GM18507 (cell line): ENCODE measurements around the gene SLC32A1.
A peak's percentile ranks its signal among the peaks of the same experiment; 100 is the strongest.

Experiments
- DNase-seq: peaks from one replicate; pipeline ENCODE4 v3.0.0; 2011; ENCODE audit warnings: low read depth; ENCODE audit not compliant: insufficient read length; ENCODE audit errors: extremely low spot score
- FAIRE-seq: peaks from 2 replicates; lab custom pipeline; 2011; peaks lifted over from hg19 to GRCh38; lab: Jason Lieb, UNC

Gene SLC32A1, protein sequence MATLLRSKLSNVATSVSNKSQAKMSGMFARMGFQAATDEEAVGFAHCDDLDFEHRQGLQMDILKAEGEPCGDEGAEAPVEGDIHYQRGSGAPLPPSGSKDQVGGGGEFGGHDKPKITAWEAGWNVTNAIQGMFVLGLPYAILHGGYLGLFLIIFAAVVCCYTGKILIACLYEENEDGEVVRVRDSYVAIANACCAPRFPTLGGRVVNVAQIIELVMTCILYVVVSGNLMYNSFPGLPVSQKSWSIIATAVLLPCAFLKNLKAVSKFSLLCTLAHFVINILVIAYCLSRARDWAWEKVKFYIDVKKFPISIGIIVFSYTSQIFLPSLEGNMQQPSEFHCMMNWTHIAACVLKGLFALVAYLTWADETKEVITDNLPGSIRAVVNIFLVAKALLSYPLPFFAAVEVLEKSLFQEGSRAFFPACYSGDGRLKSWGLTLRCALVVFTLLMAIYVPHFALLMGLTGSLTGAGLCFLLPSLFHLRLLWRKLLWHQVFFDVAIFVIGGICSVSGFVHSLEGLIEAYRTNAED

DNA sequence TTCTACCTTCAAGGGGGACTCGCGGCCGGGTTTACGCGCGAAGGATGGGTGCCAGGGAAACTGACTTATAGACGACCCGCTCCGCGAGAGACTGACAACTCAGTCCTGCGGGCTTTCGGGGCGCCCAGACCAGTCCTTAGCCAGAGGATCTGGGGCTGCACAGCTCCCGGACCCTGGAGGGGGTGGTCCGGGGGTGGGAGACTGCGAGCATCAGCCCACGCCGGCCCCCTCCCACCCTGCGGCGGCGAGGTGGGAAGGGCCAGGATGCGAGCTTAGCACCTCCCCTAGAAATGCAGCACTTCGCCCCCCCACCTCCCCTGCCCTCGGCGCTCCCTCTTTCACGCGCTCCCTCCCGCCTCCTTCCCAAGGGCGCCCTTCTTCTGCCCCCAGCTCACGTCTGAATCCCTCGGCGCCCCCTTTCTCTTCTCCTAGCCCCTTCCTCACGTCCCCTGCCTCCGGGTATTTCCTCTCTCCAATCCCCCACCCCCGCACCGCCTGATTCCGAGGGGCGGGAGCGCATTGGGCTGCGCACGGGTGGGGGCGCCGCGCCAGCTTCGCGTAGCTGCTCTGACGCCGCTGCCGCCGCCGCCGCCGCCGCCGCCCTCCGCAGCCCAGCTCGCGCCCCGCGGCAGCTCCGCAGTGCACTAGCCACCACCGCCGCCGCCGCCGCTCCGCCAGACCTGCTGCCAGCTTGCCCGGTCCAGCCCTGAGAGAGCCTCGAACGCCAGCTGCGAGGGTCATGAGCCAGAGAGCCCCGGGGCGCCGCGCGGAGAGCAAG, at the start of gene SLC32A1:
Gene SLC32A1 (plus strand): TSS at position 639 of the 778 bp plus-strand sequence. CDS start 239 bp downstream, outside the sequence.
- FAIRE-seq (no peak), DNase-seq (no peak)

DNA sequence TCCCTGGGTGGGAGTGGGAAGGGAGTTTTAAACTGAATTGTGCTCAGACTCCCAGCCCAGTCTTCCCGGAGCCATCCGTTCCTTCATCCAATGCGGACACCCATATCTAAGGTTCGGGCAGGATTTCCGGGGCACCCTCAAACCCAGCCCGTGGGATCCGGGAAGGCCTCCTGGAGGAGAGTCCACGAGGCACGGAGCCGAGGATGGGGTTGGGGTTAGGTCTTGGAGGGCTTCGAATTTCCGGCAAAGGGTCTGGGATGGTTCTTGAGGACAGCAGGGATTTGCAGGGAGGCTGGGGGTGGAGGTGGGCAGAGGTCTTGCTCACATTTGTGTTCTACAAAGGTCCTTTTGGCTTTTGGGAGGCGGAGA, 49.5 kb upstream of the SLC32A1 start:
- no peak for FAIRE-seq

DNA sequence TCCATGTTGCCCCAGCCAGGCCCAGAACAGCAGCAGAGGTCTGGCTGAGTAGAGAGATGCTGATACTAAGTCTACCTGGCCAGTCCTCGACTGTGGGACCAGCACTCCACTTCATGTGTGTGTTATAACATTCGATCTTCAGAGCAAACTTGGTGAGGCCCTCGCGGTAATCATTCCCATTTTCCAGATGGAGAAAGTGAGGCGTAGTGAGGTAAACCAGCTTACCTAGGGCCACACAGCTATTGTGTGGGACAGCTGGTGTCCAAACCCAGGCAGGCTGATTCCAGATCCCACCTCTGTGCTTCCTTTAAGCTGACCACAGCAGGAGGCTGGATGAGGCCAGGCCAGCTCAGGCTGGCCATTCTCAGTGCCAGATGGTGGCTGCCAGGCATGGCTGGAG, 47.7 kb upstream of the SLC32A1 start:
- FAIRE-seq (no peak), DNase-seq (no peak)

More for the DNA sequence above, 49.5 kb upstream of the SLC32A1 start:
- no peak for DNase-seq

DNA sequence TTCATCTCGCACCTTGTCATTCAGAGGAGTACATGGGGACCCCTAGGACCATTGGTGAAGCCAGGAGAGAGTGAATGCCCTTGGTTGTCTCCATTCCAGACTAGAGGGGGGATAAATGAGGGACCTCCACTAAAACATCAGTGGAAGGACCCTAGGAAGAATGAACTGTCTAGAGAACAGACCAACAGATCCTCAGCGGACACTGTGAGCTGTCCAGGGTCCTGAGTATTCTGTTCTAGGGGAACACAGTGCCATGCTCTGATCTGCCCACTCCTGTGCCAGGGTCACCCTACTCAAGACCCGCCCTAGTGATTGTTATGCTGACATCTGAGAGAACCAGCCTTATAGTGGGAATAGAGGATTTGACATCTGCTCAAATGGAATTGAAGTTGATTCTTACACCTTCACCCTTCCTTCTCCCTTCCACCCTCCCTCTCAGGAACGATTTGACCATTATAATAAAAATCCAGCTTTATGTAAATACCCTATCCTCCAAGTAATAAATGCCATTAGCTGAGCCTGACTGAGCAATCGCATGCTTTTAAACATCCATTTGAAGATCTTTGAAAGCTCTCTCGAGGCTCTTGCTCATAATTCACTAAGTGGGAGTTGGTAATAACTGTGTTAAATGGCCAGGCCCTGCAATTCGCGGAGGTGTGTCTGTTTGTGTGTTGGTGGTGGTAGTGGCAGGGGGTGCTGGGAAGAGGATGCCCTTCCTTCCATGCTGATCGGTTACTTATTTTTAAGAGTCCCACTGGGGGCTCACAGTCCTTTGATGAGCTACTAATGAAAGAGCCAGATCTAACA, 43.6 kb upstream of the SLC32A1 start:
- no peak for DNase-seq

DNA sequence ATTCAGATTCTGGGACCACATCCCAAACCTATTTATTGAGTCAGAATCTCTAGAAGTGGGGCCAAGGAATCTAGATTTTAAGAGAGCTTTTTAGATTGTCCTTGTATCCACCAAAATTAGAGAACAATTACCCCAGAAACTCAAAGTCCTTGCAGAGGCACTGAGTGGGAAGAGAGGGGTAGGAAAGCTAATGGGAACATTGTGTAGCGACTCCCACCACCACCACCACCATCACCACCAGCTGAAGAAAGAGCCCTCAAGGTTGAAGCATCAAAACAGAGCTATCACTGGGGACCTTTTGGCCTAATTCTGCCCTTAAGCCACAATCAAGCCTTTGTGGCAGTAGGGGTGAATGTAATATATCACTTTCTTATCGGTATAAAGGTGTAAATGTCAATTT, 39.0 kb upstream of the SLC32A1 start:
- DNase-seq (no peak), FAIRE-seq (no peak)

More for the DNA sequence above, 43.6 kb upstream of the SLC32A1 start:
- FAIRE-seq = no peak

DNA sequence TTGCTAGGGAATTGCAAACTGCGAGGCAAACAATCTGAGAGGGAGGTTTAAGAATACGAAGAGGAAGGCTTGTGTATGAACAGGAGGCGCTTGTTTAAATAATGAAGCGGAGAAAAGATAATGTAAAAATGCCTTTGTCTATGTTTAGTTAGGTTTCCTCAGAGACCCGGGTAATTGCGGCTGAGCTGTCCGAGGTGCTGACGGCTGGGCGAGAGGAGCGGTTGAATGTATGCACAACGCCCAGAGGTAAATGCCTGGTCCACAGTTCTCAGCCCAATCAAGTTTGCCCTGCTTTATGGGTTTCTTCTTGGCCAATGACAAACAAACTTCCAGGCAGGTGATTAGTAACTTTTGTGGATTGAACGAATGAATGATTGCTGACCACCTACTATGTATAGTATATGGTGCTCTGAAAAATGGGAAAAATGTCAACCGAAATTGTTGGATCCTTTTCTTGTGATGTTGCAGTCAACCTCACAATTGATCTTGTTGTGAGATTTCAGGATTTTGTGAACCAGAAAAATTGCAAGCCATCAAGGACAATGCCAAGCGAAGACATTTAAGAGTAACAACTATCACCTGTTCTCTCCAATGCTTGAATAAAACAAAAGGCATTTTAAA, 38.3 kb upstream of the SLC32A1 start:
- DNase-seq = no peak
- FAIRE-seq = no peak

DNA sequence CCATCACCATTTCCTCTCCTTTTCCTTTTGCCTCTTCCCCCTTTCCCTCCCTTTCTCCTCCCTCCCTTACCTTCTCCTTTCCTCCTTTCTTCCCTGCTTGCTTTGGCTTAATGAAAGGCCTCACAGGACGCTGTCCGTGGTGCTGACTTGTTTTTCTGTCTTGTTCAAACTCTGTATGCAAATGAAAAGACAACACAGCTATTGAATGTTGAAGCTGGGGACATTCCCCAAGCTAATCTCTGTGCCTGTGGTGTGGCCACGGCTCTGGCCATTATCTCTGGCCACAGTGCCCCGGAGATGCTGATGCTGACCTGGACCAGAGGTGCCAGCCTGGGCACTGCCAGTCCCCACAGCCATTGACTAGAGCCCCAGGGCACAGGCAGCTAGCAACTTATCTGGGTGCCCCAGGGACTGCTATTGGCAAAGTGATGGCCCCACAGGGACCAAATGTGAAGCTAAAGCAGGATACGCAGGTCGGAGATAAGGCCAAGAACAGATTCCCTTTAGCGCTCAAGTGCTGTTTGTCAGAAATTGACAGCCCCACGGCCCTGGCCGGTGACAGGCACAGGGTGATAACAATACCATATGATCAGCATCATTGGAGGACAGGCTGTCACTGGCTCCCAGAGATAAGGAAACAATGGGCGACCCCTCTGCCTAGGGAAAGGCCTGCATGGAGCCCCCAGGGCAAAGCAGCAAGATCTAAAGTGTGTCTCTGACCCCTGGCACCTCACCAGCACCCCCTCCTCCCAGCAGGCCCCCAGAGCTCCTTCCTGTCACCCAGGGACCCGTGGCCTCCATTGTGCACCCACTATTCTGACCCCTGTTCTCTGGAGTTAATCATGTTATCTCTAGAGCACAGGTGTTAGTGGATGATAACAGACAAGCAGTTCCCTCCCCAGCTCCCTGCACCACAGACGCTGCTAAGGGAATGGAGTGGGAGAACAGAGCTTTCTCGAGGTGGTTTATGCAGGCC, 31.6 kb upstream of the SLC32A1 start:
- FAIRE-seq = peak; percentile 72
- no peak for DNase-seq

DNA sequence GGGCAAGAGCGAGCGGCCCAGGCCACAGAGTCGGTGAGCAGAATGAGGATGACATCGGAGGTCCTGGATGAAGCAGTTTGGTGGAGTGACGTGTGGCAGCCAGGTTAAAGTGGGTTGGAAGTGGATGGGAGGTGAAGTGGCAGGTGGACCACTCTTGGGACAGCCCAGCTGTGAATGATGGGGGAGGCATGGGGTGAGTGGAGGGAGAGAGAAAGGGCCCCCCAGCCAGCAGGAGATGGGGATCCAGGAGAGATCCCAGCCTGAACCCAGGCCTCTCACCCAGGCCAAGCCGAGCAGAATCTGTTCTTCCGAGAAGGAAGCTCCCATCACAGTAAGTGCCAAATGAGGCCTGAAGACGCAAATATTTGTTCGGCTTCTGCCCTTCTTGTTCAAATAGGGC, 27.0 kb upstream of the SLC32A1 start:
- no peak for DNase-seq
- FAIRE-seq = no peak

DNA sequence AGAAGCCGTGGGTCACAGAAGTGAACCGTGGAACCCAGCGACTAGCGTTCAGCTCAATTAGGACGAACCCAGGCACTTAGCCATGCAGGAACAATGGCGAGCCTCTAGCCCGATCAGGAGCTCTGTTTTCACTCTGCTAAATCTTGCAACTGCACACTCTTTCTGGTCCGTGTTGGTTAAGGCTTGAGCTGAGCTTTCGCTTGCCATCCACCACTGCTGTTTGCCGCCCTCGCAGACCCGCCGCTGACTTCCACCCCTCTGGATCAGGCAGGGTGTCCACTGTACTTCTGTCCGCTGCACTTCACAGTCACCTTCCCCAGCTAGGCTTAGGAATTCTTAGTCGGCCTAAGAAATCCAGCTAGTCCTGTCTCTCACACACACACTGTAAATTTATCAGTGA, 25.7 kb upstream of the SLC32A1 start:
- no peak for DNase-seq
- no peak for FAIRE-seq

DNA sequence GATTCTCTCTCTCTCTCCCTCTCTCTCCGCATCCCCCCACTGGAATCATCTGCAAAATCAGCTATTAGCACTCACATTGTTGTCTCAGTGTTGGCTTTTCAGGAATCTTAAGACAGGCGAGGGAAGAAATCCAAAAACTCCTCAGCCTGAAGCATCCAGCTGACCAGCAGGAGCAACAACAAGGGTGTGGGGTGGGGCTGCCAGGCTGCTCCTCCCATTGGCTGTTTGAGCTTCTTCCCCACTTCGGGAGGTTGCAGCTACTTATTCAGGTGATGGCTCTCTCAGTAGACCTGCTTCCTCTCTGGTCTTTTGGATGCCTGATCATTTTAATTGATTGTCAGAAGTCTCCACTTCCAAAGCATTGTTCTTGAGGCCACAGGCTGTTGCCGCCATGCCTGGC, 24.1 kb upstream of the SLC32A1 start:
- FAIRE-seq = no peak
- no peak for DNase-seq

DNA sequence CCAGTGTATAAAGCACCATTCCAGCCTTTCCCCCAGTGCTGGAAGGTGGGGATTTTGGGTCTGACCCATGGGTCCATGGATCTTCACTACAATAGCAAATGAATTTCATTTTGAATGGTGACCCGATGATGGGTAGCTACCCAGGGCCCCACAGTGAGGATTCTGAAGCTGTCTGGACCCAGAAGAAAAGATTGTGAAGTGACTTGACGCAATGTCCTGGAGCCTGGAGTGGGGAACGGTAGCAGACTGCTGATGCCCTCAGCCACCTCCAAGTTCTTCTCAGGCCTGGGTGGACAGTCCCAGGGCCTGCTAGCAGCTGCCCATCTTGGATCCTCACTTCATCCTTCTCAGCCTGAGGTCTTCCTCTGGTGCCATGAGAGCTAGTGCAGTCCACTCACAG, 23.4 kb upstream of the SLC32A1 start:
- no peak for FAIRE-seq
- DNase-seq = no peak

DNA sequence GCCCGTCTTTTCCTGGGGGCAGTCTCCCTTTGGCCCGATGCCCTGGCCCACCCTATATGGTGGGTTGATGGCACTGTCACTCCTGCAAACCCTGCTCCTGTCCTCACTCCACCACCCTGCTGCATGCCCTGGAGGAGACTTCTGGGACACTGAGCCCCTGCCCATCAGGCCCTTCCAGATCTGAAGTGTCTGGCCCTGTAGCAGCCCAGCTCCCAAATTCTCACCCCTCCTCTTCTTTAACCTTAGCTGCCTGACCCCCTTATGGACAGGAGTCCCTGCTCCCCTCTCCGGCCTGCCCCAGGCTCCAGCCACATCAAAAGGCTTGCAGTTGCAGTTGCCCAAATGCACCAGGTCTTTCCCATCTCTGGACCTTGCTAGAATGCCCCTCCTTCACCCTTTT, 20.8 kb upstream of the SLC32A1 start:
- no peak for FAIRE-seq

DNA sequence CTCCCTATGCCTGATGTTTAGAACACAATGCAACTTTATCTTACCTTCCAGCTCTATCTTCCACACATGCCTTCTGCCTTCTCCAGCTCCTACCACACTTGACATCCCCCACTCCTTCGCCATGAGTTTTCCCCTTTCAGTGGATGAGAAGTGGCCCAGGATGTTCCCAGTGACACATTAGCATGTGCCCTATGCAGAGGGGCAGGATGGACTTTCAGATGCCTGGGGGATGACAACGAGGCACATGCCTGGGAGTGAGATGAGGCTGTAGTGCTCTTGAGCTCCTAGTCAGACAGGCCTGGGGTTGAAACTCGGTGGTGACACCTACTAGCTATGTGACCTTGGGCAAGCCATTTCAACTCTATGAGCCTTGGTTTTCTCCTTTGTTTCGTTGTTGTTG, 20.1 kb upstream of the SLC32A1 start:
- FAIRE-seq (no peak), DNase-seq (no peak)

More for the DNA sequence above, 20.8 kb upstream of the SLC32A1 start:
- DNase-seq = no peak

DNA sequence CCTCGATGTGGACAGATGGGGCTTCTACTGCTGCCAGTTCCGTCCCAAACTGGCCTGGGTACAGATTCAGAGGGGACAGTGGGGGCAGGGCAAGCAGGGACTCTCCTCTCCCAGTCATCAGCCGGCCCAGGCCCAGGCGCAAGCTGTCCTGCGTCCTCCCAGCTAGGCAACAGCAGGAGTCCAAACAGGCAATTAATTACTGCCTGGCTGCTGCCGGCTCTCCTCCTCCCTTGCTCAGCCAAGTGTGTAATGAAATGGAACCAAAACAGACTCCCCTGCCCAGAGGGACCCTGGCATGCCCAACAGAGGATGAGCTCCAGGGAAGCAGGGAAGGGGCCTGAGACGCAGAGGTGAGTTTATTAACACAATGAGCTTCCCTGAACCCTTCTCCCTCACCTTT, 17.8 kb upstream of the SLC32A1 start:
- DNase-seq = no peak
- FAIRE-seq = no peak

DNA sequence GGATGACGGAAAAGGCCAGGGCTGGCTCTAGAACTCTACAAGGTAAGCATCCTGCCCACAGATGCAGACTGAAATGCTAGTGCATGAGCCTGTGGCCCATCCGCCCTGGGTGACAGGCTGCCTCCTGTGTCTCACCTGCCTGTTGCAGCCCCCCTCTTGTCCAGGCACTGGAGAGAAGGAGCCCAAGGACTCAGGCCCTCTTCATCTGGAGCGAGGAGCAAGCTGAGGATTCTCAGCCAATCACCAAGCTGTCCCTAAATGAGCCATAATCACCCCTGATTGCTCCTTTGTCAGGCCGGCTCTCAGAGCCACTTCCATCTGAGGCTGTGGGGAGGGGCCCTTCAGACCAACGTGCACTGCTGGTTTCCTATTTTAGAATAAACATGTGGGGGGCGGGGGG, 10.0 kb upstream of the SLC32A1 start:
- no peak for FAIRE-seq
- DNase-seq = no peak

DNA sequence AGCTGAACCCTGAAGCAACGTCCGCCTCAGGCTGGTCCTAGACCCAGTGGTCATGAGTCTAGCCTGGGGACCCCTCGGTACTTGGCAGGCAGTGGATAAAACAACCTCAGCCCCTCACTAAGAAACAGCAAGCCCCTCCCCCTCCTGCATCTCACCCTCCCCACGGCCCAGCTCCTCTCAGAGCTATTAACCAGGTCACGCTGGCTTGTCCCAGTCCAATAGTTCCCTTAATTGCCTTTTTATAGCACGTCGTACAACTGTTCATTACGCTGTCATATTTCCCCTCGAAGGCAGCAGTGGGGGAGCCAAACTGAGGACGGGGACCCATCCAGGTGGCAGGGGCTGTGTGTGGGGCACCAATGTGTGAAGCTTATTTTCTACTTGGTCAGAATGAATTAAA, 8.6 kb upstream of the SLC32A1 start:
- FAIRE-seq (no peak), DNase-seq (no peak)

DNA sequence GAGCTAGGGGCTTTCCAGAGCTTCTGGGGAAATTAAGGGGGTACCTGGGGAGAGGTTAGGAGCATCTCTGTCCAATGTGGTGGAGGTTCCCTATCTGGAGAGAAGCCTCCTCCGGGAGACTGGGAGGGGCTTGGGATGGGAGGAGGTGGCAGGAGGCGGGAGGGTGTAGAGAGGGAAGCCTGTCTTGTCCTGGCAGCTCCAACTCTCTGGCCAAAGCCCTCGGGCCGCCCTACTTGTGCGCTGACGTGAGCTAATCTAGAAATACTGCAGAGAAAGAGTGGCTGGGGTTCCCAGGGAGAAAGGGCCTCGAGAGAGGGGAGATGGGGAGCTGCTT, 1.6 kb upstream of the SLC32A1 start:
- DNase-seq (no peak), FAIRE-seq (no peak)

DNA sequence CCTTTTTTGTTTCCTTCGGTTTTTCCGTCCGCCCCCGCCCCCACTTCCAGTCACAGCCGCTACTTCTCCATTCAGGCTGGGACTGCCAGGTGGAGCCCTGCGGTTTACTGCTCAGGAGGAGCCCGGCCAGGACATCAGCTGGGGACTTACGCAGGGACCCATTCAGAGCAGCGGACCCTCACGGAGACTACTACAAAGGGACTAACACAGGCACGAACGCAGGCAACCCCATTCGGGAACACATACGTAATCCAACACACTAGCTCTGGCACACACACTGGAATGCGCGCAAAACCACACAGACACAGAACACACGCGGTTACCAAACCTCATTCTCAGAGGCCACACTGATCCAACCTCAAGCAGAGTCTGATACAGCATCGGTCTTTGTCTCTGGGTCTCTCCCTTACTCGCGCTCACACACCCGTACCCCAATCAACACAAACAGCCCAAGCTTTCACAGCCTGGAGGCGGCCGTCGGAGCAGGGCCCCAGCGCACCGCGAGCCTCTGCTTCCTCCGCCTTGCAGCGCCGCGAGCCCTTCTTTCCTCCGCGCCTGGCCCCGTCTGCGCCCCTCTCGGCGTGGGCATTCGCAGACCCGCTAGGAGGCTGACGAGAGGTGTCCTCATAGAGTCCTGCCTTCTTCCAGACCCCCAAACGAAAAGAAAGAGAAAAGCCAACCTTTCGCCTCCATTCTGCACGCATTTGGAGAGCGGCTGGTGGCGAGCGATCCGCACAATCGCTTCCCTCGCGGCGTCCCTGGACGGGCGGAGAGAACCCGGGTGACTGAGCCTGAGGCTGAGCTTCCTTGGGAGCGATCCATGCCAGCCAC, 1.1 kb upstream of the SLC32A1 start:
- DNase-seq (no peak), FAIRE-seq (no peak)
